AG20443 (cell line): Measurements from ENCODE around the gene CXCL17.

ENCODE experiments used
- DNase-seq: peaks from one replicate; pipeline ENCODE4 v3.0.0; 2012; ENCODE audit warnings: low spot score, mixed read lengths

Gene CXCL17

DNA sequence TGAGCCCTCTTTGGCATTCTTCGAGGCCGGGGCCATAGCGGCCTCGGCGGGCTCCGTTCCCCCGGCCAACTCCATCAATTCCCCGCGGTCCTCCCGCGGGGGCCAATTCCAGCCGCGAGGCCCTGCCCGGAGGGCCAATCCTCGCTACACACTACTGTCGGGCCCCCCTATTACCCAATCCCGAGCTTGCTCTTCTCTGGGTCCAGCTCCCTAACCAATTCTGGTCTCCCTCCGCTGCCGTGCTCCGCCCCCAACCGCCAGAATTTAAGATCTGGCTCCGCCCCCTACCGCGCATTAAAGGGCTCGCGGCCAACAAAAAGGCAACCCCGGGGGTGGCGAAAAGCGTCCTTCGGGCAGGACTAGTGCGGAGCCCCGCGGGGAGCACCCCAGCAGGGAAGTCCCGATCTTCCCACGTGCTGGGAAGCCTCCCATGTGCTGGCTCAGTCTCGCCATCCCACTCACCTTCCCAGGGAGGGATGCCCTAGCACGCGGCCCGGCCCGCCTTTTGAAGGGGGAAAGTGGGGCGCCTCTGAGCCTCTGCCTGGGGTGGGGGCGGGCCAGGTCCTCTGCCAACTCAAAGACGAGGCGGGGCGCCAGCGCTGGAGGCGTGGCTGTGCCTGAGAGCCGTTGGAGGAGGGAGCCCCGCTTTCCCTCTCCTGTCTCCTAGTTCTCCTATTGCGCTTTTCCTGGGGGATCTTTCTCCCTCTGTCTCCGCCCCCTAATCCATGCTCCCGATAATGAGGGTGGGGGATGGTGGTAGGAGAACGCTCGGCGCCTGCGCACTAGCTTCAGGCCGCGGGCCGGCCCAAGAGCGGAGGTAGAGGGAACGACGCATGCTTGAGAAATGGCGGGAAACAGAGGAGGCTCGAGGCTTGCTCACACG, 19.0 kb downstream of the CXCL17 start:
- DNase-seq: peak; percentile 97

- DNase-seq: no peak
Observed at GRCh38 chr19:42422901-42423461, 19.8 kb downstream of the CXCL17 start.

DNA sequence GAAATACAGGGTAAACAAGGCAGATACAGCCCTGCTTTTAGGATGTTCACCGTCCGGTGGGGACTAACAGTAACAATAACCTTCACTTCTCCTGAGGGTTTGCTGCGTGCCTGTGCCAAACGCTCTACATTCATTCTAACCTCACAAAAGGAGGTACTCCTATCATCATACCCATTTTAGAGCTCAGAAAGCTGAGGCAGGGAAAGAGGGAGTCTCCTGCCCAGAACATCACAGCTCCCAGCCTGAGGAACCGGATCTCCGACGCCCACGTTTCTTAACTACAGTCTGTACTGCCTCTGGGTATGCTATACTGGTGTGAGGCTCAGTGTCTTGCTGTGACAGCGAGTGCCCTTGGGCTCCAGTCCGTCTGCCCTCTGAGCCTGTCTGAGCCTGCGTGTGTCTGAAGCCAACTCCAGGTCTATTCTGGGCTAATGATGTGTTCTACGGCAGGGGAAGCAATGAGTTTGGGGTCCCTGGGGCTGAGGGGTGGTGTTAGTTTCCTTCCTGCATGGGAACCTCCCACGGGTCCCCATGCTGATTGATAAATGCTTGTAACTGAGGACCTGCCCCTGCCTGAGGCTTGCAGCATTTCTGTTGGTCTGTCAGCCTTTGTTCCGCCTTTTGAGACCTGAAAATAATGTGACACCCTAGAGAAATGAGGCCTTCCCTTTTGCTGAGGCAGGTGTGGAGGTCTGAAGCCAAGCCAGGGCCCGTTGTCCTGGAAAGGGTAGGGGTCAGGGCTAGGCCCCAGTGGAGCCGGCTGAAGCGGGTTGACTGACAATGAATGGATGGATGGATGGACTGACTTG, 20.4 kb downstream of the CXCL17 start:
- peak; percentile 9 for DNase-seq

- peak; percentile 16 for DNase-seq
Observed at GRCh38 chr19:42421591-42422031, 21.1 kb downstream of the CXCL17 start.

DNA sequence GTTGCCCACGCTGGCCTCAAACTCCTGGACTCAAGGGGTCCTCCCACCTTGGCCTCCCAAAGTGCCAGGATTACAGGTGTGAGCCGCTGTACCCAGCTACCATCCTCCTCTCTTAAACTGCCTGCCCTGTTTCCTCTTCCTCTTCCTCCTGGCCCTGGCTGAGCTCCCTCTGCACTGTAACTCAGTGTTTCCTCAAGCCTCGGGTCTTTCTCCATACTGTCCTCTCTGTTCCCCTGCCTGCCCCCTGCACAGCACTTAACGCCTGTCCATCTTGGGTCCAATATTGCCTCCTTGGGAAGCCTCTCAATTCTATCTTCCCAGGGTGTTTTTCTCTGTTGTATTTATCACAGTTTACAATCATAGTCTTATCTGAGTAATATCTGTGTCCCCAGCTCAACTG, 21.6 kb downstream of the CXCL17 start:
- no peak for DNase-seq

DNA sequence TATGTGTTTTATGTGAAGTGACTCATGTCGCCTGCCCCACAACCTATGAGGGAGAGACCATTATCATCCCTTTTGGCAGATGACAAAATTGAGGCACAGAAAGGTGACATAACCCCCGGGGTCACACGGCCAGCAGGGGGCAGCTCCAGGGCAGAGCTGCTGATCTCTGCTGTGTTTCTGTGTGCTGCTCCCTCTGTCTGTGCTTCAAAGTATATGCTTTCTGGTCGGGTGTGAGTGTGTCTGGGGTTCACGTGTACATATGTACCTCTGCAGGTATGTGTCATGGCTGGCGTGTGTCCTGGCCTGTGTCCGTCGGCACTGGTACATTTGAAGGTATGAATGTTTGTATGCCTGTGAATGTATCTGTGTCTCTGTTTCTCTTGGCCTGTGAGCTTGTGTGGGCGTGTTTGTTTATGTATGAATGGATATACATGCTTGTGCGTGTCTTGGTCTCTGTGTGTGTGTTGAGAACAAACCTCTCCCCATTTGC, 22.6 kb downstream of the CXCL17 start:
- peak; percentile 70 for DNase-seq

GRCh38 chr19:42419309-42419708, 23.4 kb downstream of the CXCL17 start:
- DNase-seq: no peak

- DNase-seq: no peak
Observed at GRCh38 chr19:42412661-42413076, 30.1 kb downstream of the CXCL17 start.

- DNase-seq: peak; percentile 43
Observed at GRCh38 chr19:42412227-42412626, 30.5 kb downstream of the CXCL17 start.

DNA sequence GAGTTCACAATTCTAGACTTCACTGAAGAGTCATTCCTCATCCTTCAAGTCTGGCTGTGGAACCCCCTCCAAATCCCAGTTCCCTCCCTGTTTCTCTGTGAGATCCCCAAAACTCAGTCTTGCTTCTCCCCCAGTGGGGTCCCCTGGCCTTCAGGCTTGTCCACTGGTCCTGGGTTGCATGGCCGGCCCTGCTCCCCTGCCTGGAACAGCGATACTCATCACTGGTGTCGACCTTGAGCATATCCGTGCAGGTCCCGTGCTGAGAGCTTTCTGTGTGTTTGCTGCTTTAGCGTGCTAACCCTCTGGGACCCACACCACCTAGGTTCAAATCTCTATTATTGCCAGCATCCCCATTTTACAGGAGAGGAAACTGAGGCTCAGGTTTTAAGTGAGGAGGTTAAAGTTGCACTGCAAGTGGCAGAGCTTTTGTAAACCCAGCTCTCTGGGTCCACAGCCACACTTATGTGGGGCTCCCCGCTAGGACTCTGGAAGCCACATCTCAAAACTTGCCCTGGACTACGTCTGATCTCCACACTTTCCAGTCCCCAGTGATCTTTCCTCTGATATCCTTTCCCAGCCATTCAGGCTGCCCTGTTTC, 31.1 kb downstream of the CXCL17 start:
- no peak for DNase-seq

DNA sequence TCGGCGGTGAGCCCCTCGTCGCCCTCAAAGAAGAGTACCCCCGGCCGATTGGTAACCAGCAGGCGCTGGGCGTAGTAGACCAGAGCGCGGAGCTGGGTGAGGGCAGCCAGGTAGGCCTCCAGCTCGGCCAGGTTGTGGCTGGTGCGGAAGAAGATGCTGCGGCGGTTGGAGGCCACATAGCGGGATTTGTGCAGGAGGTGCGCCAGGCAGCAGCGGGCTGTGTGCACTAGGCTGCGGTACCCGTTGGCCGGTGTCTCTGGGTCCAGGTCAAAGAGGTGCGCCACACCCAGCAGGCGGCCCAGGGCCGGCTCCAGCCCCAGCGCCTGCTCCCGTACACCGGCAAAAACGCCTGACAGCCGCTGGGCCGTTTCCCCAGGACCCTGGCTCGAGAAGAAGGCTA, 32.4 kb downstream of the CXCL17 start:
- no peak for DNase-seq

- peak; percentile 38 for DNase-seq
Observed at GRCh38 chr19:42409477-42409876, 33.3 kb downstream of the CXCL17 start.

- no peak for DNase-seq
Observed at GRCh38 chr19:42407816-42408175, 35.0 kb downstream of the CXCL17 start.

DNA sequence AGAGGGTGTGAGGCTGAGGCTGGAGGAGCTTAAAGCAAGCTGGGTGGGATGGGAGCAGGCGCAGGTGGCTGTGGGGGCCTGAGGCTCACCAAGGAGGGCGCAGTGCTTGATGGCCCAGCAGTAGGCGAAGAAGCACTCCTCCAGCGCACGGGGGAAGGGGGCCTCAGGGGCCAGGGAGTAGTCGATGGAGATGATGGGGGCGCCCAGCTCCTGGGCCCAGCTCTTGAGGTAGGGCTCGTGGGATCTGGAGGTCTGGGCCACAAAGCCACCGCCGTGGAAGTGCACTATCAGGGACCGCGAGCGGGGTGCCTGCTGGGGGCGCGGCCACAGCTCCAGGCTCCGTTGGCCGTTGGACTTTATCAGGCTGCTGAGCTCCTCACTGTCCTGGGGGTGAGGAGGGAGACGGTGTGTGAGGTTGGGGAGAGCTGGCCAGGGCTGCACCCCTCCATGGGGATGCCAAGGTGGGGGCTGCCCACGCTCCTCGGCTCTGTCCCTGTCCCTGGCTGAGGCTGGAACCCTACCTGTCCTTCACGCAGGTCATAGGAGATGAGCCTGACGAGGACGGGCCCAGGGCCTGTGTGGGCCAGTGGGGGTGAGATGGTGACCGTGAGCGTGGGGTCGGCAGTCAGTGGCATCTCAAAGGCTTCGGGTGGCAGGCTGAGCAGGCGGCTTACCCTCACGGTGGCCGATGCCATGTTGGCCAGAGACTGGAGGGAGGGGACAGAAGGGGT, 35.5 kb downstream of the CXCL17 start:
- DNase-seq: no peak

DNA sequence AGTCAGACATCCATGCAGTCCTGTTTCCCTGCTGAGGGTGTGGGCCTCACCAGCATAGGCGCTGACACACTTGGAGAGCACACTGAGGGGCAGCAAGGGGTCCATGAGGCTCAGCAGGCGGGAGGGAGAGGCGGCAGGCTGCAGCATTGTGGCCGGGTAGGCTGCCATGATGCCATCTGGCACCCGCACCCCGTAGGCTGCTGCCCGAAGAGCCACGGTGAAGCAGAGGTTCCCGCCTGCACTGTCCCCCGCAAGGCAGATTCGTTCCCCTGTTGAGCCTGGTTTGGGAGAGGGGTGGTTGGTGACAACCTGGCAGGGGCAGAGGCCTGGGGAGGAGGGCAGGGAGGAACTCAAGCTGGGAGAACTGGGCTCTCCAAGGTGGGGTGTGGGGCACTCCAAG, 36.6 kb downstream of the CXCL17 start:
- DNase-seq: no peak

- DNase-seq: no peak
Observed at GRCh38 chr19:42403586-42403985, 39.2 kb downstream of the CXCL17 start.

- DNase-seq: no peak
Observed at GRCh38 chr19:42402376-42403116, 40.2 kb downstream of the CXCL17 start.

DNA sequence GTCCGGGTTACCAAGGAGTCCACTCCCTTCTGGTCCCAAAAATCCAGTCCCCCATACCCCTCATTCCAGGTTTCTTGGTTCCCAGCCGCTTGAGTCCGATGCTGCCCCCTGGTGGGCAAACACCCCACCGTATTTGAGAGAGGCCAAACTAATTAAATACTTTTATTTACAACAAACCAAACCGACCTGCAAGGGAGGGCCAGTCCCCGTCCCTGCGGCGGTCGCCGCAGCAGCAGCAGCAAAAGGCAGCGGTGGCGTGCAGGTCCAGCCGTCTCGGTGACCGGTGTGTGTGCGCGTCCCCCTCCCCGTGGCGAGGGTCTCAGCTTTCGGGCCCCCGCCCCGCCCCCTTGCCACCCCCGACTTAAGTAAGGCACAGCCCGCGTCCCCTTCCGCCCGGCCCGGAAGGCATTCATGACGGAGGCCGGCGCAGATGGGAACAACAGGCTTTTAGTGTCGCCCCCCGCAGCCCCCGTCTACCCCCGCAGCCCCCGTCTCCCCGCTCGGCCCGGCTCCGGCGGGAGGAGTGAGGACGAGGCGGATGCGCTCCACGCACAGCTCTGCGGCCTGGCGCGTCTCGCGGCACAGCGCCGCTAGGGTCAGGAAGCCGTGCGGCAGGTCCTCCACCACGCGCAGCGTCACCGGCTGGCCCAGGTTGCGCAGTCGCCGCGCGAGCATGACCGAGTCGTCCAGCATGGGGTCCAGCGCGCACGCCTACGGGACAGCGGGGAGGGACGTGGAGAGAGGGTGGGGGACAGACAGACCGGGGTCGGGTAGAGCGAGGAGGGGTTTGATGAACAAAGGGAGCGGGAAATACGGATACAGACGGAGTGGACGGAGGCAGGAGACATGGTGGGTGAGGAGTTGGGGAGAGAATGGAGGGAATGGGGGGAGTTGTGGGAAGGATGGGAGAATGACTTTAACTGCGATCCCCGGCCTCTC, 41.1 kb downstream of the CXCL17 start:
- peak; percentile 87 for DNase-seq

DNA sequence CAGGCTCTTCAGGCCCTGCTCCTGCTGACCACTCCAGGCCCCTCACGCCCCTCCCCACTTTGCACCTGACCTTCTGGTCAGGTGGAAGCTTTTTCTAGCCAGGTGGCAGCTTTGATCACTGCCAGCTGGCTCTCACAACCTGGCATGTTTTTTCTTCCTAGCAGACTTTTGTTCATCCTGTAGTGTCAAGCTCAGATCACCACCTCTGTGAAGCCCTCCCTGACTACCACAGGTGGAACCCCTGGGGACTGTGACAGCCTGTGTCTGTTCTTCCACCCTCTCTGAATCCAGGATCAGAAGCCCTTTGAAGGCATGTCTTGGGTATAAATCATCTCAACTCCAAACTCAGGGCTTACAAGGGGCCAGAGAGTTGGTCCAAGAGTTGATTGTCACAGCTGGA, 42.3 kb downstream of the CXCL17 start:
- DNase-seq: no peak
